Endothelial cell (in vitro differentiated cells): ENCODE results near the gene CNPPD1. TPM values are rescaled to one million over a fixed set of nuclear protein-coding genes. Genes with fewer than 3 reads are reported as not detected.

Experiments used
- DNase-seq: peaks from one replicate; pipeline ENCODE4 v3.0.0; 2021; ENCODE audit warnings: low spot score
- H3K27ac Mint-ChIP-seq: one replicate; pipeline ENCODE4 v1.8.0; 2021; ENCODE audit warnings: mixed read lengths, inconsistent platforms; ENCODE audit not compliant: unreplicated experiment
- H3K27me3 Mint-ChIP-seq: one replicate; pipeline ENCODE4 v1.8.0; 2021; ENCODE audit warnings: mild to moderate bottlenecking, moderate library complexity, mixed read lengths, inconsistent platforms; ENCODE audit not compliant: unreplicated experiment
- H3K36me3 Mint-ChIP-seq: one replicate; pipeline ENCODE4 v1.8.0; 2021; ENCODE audit warnings: mild to moderate bottlenecking, low read depth, mixed read lengths, inconsistent platforms; ENCODE audit not compliant: unreplicated experiment
- H3K4me1 Mint-ChIP-seq: one replicate; pipeline ENCODE4 v1.8.0; 2021; ENCODE audit warnings: mild to moderate bottlenecking, mixed read lengths, inconsistent platforms; ENCODE audit not compliant: unreplicated experiment
- H3K4me3 Mint-ChIP-seq: one replicate; pipeline ENCODE4 v1.8.0; 2021; ENCODE audit warnings: mild to moderate bottlenecking, mixed read lengths, inconsistent platforms; ENCODE audit not compliant: unreplicated experiment
- H3K9me3 Mint-ChIP-seq: one replicate; pipeline ENCODE4 v1.8.0; 2021; ENCODE audit warnings: mixed read lengths, inconsistent platforms; ENCODE audit not compliant: unreplicated experiment
- CTCF ChIP-seq: fragments of 200-600 bp; sonication (generic); IDR thresholded peaks from one replicate; pipeline ENCODE4 v1.5.0; 2021; ENCODE audit warnings: antibody characterized with exemption; ENCODE audit not compliant: unreplicated experiment
- total RNA-seq: library from RNA; stranded (reverse); fragmentation: NEBNext Ultra II Directional; extraction: Animal tissue kit (Norgen Biotek cat#: 25700); gene quantifications from one replicate; pipeline ENCODE4 v1.2.1, GENCODE V29; 2021; ENCODE audit not compliant: unreplicated experiment

Gene CNPPD1
- total RNA-seq, 1 donor from 2014 or later: 47.1 TPM

- no peaks in the 10 kb centered on the region for H3K36me3 Mint-ChIP-seq
- no peak for TF ChIP-seq CTCF
- H3K9me3 Mint-ChIP-seq: no peaks in the 10 kb centered on the region
- H3K27ac Mint-ChIP-seq: no peak overlapping the region
- peaks cover 39% of the 10 kb centered on the region for H3K4me1 Mint-ChIP-seq
- peaks cover 5% of the 10 kb centered on the region for H3K27me3 Mint-ChIP-seq
- H3K4me3 Mint-ChIP-seq: no peak overlapping the region
- DNase-seq: no peak
Measured at GRCh38 chr2:219124381-219125110, 52.2 kb downstream of the CNPPD1 start.

- Mint-ChIP-seq H3K9me3 (no peaks in the 10 kb centered on the region), H3K27ac (no peak overlapping the region), H3K4me1 (peaks cover 33% of the 10 kb centered on the region), H3K4me3 (no peak overlapping the region), H3K27me3 (peaks cover 7% of the 10 kb centered on the region), H3K36me3 (no peaks in the 10 kb centered on the region)
- DNase-seq: no peak
- no peak for TF ChIP-seq CTCF
Measured at GRCh38 chr2:219123356-219124135, 53.2 kb downstream of the CNPPD1 start.

GRCh38 chr2:219122202-219122980, 54.3 kb downstream of the CNPPD1 start:
- Mint-ChIP-seq H3K4me1 (peaks cover 21% of the 10 kb centered on the region), H3K27me3 (peaks cover 7% of the 10 kb centered on the region), H3K9me3 (no peaks in the 10 kb centered on the region), H3K36me3 (no peaks in the 10 kb centered on the region), H3K4me3 (no peak overlapping the region), H3K27ac (no peak overlapping the region)
- DNase-seq: no peak
- no peak for TF ChIP-seq CTCF

Other genes starting within 250 kb of the CNPPD1 start
- gene CDK5R2, start 217.3 kb downstream of the CNPPD1 start, total RNA-seq: 0.13 TPM
- gene FEV, start 191.7 kb downstream of the CNPPD1 start, total RNA-seq: 0.56 TPM
- gene CRYBA2, start 183.5 kb downstream of the CNPPD1 start, total RNA-seq: not detected
- gene CFAP65, start 135.4 kb downstream of the CNPPD1 start, total RNA-seq: 0.59 TPM
- gene IHH, start 116.0 kb downstream of the CNPPD1 start, total RNA-seq: not detected
- gene NHEJ1, start 16.1 kb downstream of the CNPPD1 start, total RNA-seq: 11.1 TPM
- gene SLC23A3, start 6.9 kb downstream of the CNPPD1 start, total RNA-seq: 1.7 TPM
- 90.6 TPM for gene RETREG2, start 1.4 kb upstream of the CNPPD1 start, total RNA-seq
- 39.7 TPM for gene ZFAND2B, start 29.9 kb upstream of the CNPPD1 start, total RNA-seq
- gene ABCB6, start 42.0 kb upstream of the CNPPD1 start, total RNA-seq: 11.4 TPM
- 48.5 TPM for gene ATG9A, start 52.7 kb upstream of the CNPPD1 start, total RNA-seq
- 43.8 TPM for gene ANKZF1, start 52.9 kb upstream of the CNPPD1 start, total RNA-seq
- 7.3 TPM for gene GLB1L, start 68.5 kb upstream of the CNPPD1 start, total RNA-seq
- gene STK16, start 68.6 kb upstream of the CNPPD1 start, total RNA-seq: 29.5 TPM
- not detected for gene TUBA4B, start 76.3 kb upstream of the CNPPD1 start, total RNA-seq
- gene TUBA4A, start 77.0 kb upstream of the CNPPD1 start, total RNA-seq: 18.7 TPM
- gene DNAJB2, start 102.4 kb upstream of the CNPPD1 start, total RNA-seq: 64.3 TPM
- 1.1 TPM for gene PTPRN, start 132.5 kb upstream of the CNPPD1 start, total RNA-seq
- gene RESP18, start 155.8 kb upstream of the CNPPD1 start, total RNA-seq: not detected
- gene DNPEP, start 211.0 kb upstream of the CNPPD1 start, total RNA-seq: 49.6 TPM
- gene DES, start 241.5 kb upstream of the CNPPD1 start, total RNA-seq: 0.10 TPM